WERI-Rb-1 (cell line): ENCODE data around the gene ANO6.
"Not testable (repeated sequence)": the region's sequence is repeated elsewhere in the genome, so short reads cannot be mapped to it uniquely, and the experiment has no call there.

Source experiments
- DNase-seq: peaks from one replicate; pipeline ENCODE4 v3.0.0-alpha.2; 2020
- H3K27ac ChIP-seq: fragments of 250-450 bp; sonication (Bioruptor Pico); 2 replicates; pipeline ENCODE4 v1.5.1; 2020; ENCODE audit warnings: mild to moderate bottlenecking, moderate library complexity
- H3K27me3 ChIP-seq: fragments of 250-450 bp; sonication (Bioruptor Pico); 2 replicates; pipeline ENCODE4 v1.5.1; 2021; ENCODE audit warnings: mild to moderate bottlenecking, low read depth, moderate library complexity; ENCODE audit not compliant: insufficient read depth, severe bottlenecking
- H3K36me3 ChIP-seq: fragments of 250-450 bp; sonication (Bioruptor Pico); 2 replicates; pipeline ENCODE4 v1.5.1; 2020; ENCODE audit warnings: mild to moderate bottlenecking, moderate library complexity
- H3K4me3 ChIP-seq: 2 replicates; pipeline ENCODE4 v1.5.1; 2011; ENCODE audit warnings: low read depth, mild to moderate bottlenecking, control low read depth, low read length
- H3K9me3 ChIP-seq: fragments of 250-450 bp; sonication (Bioruptor Pico); 2 replicates; pipeline ENCODE4 v1.5.1; 2021; ENCODE audit warnings: mild to moderate bottlenecking, moderate library complexity; ENCODE audit not compliant: severe bottlenecking
- TF ChIP-seq, protein P1 (sequence below): IDR thresholded peaks from 2 replicates; pipeline ENCODE4 v1.5.1; 2011; ENCODE audit warnings: low read depth, mild to moderate bottlenecking, control low read depth, inconsistent platforms, low read length

ANO6 gene

DNA sequence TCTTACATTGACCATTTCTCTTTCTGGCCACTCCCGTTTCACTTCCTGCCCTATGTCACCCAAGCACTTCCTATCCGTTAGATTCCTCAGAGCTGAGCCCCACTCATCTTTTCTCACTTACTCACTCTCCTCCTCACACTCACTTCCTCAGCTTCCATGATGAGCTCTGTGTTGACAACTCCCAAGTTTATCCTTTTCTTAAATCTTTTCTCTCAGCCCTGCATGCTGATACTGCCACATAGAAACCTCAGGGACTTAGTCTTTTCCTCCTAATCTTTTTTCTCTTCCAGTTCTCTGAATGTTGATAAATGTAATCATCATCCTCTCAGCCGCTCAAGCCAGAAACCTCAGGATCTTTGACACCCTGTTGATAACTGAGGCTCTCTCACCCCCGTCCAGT lies 99.6 kb downstream of the ANO6 start:
- H3K36me3 ChIP-seq = no peaks in the 10 kb centered on the region
- TF ChIP-seq, protein P1, sequence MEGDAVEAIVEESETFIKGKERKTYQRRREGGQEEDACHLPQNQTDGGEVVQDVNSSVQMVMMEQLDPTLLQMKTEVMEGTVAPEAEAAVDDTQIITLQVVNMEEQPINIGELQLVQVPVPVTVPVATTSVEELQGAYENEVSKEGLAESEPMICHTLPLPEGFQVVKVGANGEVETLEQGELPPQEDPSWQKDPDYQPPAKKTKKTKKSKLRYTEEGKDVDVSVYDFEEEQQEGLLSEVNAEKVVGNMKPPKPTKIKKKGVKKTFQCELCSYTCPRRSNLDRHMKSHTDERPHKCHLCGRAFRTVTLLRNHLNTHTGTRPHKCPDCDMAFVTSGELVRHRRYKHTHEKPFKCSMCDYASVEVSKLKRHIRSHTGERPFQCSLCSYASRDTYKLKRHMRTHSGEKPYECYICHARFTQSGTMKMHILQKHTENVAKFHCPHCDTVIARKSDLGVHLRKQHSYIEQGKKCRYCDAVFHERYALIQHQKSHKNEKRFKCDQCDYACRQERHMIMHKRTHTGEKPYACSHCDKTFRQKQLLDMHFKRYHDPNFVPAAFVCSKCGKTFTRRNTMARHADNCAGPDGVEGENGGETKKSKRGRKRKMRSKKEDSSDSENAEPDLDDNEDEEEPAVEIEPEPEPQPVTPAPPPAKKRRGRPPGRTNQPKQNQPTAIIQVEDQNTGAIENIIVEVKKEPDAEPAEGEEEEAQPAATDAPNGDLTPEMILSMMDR = no peak
- no peak overlapping the region for H3K4me3 ChIP-seq
- peaks cover 3% of the 10 kb centered on the region for H3K9me3 ChIP-seq
- no peak overlapping the region for H3K27ac ChIP-seq
- DNase-seq = no peak
- no peaks in the 10 kb centered on the region for H3K27me3 ChIP-seq

DNA sequence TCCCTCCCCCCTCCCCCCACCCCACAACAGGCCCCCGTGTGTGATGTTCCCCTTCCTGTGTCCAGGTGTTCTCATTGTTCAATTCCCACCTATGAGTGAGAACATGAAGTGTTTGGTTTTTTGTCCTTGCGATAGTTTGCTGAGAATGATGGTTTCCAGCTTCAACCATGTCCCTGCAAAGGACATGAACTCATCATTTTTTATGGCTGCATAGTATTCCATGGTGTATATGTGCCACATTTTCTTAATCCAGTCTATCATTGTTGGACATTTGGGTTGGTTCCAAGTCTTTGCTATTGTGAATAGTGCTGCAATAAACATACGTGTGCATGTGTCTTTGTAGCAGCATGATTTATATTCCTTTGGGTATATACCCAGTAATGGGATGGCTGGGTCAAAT lies 101.4 kb downstream of the ANO6 start:
- not testable (repeated sequence) for H3K4me3 ChIP-seq, H3K27me3 ChIP-seq, DNase-seq, H3K9me3 ChIP-seq, H3K36me3 ChIP-seq, H3K27ac ChIP-seq

DNA sequence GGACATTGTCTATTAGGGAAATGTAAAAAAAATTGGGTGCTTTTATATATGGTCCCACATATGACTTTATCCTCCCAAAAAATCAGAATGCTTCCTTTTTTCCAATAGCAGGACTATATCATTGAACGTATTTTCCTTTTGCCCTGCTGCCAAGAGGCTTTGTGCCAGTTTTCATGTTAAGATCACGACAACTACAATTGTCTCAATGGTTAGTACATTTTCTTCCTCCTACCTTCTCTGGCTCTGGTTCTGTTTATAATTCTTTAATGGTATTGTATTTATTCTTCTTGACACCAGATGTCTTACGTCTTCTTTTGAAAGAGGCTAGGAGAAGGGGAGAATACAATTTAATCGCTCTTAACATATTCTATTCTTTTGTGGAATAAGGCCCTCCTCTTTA lies 106.9 kb downstream of the ANO6 start:
- Histone ChIP-seq H3K4me3 (no peak overlapping the region), H3K36me3 (no peaks in the 10 kb centered on the region), H3K27ac (no peak overlapping the region), H3K9me3 (peaks cover 3% of the 10 kb centered on the region), H3K27me3 (no peaks in the 10 kb centered on the region)
- TF ChIP-seq, protein P1 = no peak
- DNase-seq = no peak

DNA sequence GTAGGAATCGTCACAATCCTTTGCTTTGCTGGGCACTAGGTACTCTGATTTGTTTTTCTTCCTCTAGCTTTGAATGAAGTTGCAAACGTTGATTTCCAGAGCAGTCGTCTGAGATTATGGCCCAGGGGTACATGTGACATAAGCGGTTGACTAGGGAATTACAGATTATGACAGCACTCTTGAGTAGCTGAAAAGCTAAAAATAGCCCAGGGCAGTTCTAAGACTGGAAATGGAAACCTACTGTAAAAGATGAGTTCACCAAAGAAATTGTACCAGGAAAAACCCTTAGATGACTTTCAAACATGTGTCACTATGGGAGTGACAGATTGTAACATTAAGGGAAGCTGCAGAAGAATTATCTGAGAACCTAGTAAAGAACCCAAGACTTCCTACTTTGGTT lies 108.5 kb downstream of the ANO6 start:
- TF ChIP-seq, protein P1 = no peak
- no peak for DNase-seq
- no peak overlapping the region for H3K27ac ChIP-seq

DNA sequence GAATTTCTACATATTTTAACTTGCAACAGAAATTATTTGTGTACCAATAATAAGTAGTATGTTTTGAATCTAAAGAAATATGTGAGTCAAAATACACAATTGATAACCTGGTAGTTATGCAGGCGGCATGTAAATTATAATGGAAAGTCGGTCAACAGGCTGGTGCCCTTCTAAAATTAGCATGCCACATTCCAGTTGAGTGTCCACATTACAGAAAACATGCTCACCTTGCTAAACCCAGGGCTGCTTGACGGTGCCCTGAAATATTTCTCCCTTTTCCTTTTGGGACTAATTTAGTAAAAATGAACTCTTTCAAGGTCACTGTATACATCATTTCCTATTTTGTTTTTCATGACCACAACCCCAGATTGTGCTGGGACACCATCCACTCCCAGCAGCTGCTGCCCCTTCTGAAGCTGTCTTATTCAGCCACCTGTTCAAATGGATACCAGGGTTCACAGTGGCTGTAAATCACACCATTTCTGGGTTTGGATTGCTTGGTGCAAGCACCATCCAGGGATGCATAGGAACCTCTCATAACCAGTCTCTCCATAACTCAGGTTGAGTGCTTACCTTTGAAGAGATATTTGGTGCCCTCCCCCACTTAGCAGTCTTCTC lies 110.6 kb downstream of the ANO6 start:
- Histone ChIP-seq H3K9me3 (no peaks in the 10 kb centered on the region), H3K4me3 (no peak overlapping the region), H3K27me3 (no peaks in the 10 kb centered on the region), H3K36me3 (no peaks in the 10 kb centered on the region), H3K27ac (no peak overlapping the region)
- TF ChIP-seq, protein P1 = no peak
- no peak for DNase-seq

More for the DNA sequence above, 108.5 kb downstream of the ANO6 start:
- H3K4me3 ChIP-seq = no peak overlapping the region
- H3K9me3 ChIP-seq = no peaks in the 10 kb centered on the region
- no peaks in the 10 kb centered on the region for H3K27me3 ChIP-seq
- no peaks in the 10 kb centered on the region for H3K36me3 ChIP-seq

DNA sequence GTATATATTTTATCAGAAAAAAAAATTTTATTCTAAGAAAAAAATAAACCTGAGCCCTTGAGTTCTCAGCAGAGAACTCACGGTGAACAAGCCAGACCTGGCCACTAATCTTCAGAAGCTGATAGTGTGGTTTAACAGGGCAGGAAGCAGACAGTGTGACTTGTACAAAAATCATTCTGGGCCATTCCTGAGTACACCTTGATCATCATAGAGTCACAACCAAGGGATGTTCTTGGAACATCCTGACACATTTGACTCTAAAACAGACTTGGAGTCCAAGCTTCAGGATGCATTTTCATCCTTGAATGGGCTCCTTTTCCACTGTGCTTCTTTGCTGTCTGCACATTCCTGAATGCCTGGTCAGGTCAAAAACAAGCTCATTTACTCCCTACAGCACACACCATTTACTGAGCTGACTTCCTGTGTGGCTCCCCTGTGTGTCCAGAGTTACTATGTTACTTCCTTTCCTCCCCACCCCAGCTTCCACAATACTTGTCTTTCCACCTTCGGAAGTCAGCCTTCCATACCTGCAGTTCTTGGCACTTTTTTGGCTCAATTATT lies 112.0 kb downstream of the ANO6 start:
- Histone ChIP-seq H3K27me3 (no peaks in the 10 kb centered on the region), H3K4me3 (no peak overlapping the region), H3K9me3 (no peaks in the 10 kb centered on the region), H3K27ac (no peak overlapping the region), H3K36me3 (no peaks in the 10 kb centered on the region)
- DNase-seq = no peak
- TF ChIP-seq, protein P1 = no peak
